AG04449 (cell line): Measurements from ENCODE around the gene SVEP1.

Experiments used
- CTCF ChIA-PET: fragments of 350-600 bp; formaldehyde crosslinking; extraction: SDS; loops from one replicate; lab custom pipeline; 2021; ENCODE audit warnings: antibody characterized with exemption; lab: Yijun Ruan, JAX
- POLR2A ChIA-PET: fragments of 400-600, 350-600 bp; formaldehyde crosslinking; extraction: SDS; loops from one replicate; lab custom pipeline; 2020; ENCODE audit warnings: antibody characterized with exemption, inconsistent platforms; lab: Yijun Ruan, JAX
- DNase-seq: peaks from one replicate; pipeline ENCODE4 v3.0.0-alpha.2; 2010; ENCODE audit warnings: low read depth, low spot score
- H3K4me3 ChIP-seq: 2 replicates; pipeline ENCODE4 v1.5.1; 2011; ENCODE audit warnings: low read depth, mild to moderate bottlenecking, control low read depth, low read length
- CTCF ChIP-seq: IDR thresholded peaks from one replicate; pipeline ENCODE4 v1.5.1; 2011; ENCODE audit warnings: mild to moderate bottlenecking, moderate library complexity, low read length, control low read depth, inconsistent platforms; ENCODE audit not compliant: insufficient read depth; ENCODE audit errors: missing control alignments

The SVEP1 gene

GRCh38 chr9:110327716-110328115 lies 251.8 kb downstream of the SVEP1 start:
- no peak for DNase-seq
- POLR2A ChIA-PET = no interaction called here
- H3K4me3 ChIP-seq = no peak overlapping the region
- CTCF ChIA-PET = no interaction called here
- TF ChIP-seq CTCF = no peak

GRCh38 chr9:110323818-110324217 lies 255.7 kb downstream of the SVEP1 start:
- H3K4me3 ChIP-seq = no peak overlapping the region
- no peak for DNase-seq
- CTCF ChIA-PET = no interaction called here
- no peak for TF ChIP-seq CTCF
- POLR2A ChIA-PET = no interaction called here

- CTCF ChIA-PET = interaction anchor here (0.7 to 1.5 kb wide), 2 partner anchors 9 to 20 kb away, joined by 3 to 7 read pairs; no protein-coding TSS in a partner anchor
- no peak for DNase-seq
- no peak overlapping the region for H3K4me3 ChIP-seq
- POLR2A ChIA-PET = interaction anchor here (1.1 kb wide), 1 partner anchor 64 kb away, joined by 4 read pairs; the partner anchor contains the start of gene TXN
- no peak for TF ChIP-seq CTCF
These were observed 258.7 kb downstream of the SVEP1 start for GRCh38 chr9:110320651-110321445.

- ChIA-PET CTCF (interaction anchor here (0.7 to 1.5 kb wide), 2 partner anchors 10 to 21 kb away, joined by 3 to 7 read pairs; no protein-coding TSS in a partner anchor), POLR2A (no interaction called here)
- no peak for TF ChIP-seq CTCF
- no peak for DNase-seq
- H3K4me3 ChIP-seq = no peak overlapping the region
These were observed 259.6 kb downstream of the SVEP1 start for GRCh38 chr9:110319781-110320492.

GRCh38 chr9:110317911-110318310 lies 261.6 kb downstream of the SVEP1 start:
- no peak overlapping the region for H3K4me3 ChIP-seq
- POLR2A ChIA-PET = no interaction called here
- CTCF ChIA-PET = no interaction called here
- no peak for DNase-seq
- TF ChIP-seq CTCF = no peak
